Liver (tissue), 9 donors: ENCODE data around the gene PEX12. TPM values are rescaled to one million over a fixed set of nuclear protein-coding genes. Genes with fewer than 3 reads are reported as not detected.

Experiments
- DNase-seq: peaks from one replicate; pipeline ENCODE4 v3.0.0-alpha.2; 2017; ENCODE audit warnings: low spot score
- H3K27ac ChIP-seq, 2 donors: one replicate each; pipeline ENCODE4 v1.7.0; 2013; ENCODE audit warnings: inconsistent platforms in 2 of 2, low read length in 2 of 2, control low read depth in 1 of 2, low read depth in 1 of 2, mild to moderate bottlenecking in 1 of 2
- H3K27me3 ChIP-seq, 4 donors: one replicate each; pipeline versions ENCODE4 v1.6.1 to v1.7.0; 2013; ENCODE audit warnings: low read length in 3 of 4, inconsistent platforms in 1 of 4, mild to moderate bottlenecking in 1 of 4, moderate library complexity in 1 of 4; ENCODE audit not compliant: control insufficient read depth in 4 of 4, insufficient read depth in 4 of 4
- H3K36me3 ChIP-seq, 4 donors: one replicate each; pipeline versions ENCODE4 v1.6.1 to v1.7.0; 2013; ENCODE audit warnings: low read length in 3 of 4, mild to moderate bottlenecking in 3 of 4, low read depth in 1 of 4, moderate library complexity in 1 of 4; ENCODE audit not compliant: control insufficient read depth in 4 of 4, insufficient read depth in 3 of 4
- H3K4me1 ChIP-seq, 4 donors: one replicate each; pipeline versions ENCODE4 v1.6.1 to v1.7.0; 2013; ENCODE audit warnings: low read length in 3 of 4, mild to moderate bottlenecking in 3 of 4, moderate library complexity in 1 of 4; ENCODE audit not compliant: control insufficient read depth in 4 of 4, insufficient read depth in 4 of 4
- H3K4me3 ChIP-seq, 3 donors: one replicate each; pipeline versions ENCODE4 v1.6.1 to v1.7.0; 2013; ENCODE audit warnings: low read length in 3 of 3, control low read depth in 1 of 3, low read depth in 1 of 3, mild to moderate bottlenecking in 1 of 3
- H3K9ac ChIP-seq, 2 donors: one replicate each; pipeline ENCODE4 v1.7.0; 2013; ENCODE audit warnings: low read length in 2 of 2, mild to moderate bottlenecking in 2 of 2, moderate library complexity in 2 of 2, control low read depth in 1 of 2, low read depth in 1 of 2
- H3K9me3 ChIP-seq, 4 donors: one replicate each; pipeline versions ENCODE4 v1.6.1 to v1.7.0; 2013; ENCODE audit warnings: low read length in 3 of 4; ENCODE audit not compliant: control insufficient read depth in 4 of 4
- ATF3 ChIP-seq: IDR thresholded peaks from 2 replicates; pipeline ENCODE4 v1.6.1; 2016; ENCODE audit warnings: antibody characterized with exemption
- CTCF ChIP-seq: fragments of 150-350 bp; IDR thresholded peaks from 2 replicates; pipeline ENCODE4 v1.5.1; 2017; ENCODE audit warnings: improper control_type of control experiment, low read depth, low read length; ENCODE audit not compliant: missing input control
- EGR1 ChIP-seq, 2 donors: IDR thresholded peaks; 2 replicates each; pipeline ENCODE4 v1.6.1; 2016 to 2018; ENCODE audit warnings: antibody characterized with exemption in 2 of 2, low read depth in 2 of 2
- FOXA2 ChIP-seq: IDR thresholded peaks from 2 replicates; pipeline ENCODE4 v1.6.1; 2016; ENCODE audit warnings: antibody characterized with exemption
- HNF4A ChIP-seq, 2 donors: conservative IDR thresholded peaks; 2 replicates each; pipeline ENCODE4 v1.6.1; 2016; ENCODE audit warnings: antibody characterized with exemption in 2 of 2, mild to moderate bottlenecking in 2 of 2
- JUND ChIP-seq, 2 donors: IDR thresholded peaks; 2 replicates each; pipeline ENCODE4 v1.6.1; 2016; ENCODE audit warnings: antibody characterized with exemption in 2 of 2
- NR2F2 ChIP-seq: IDR thresholded peaks from 2 replicates; pipeline ENCODE4 v1.6.1; 2016; ENCODE audit warnings: antibody characterized with exemption
- RAD21 ChIP-seq, 2 donors: IDR thresholded peaks; 2 replicates each; pipeline ENCODE4 v1.6.1; 2016; ENCODE audit warnings: antibody characterized with exemption in 2 of 2, mild to moderate bottlenecking in 2 of 2
- REST ChIP-seq: IDR thresholded peaks from 2 replicates; pipeline ENCODE4 v1.6.1; 2016; ENCODE audit warnings: antibody characterized with exemption, mild to moderate bottlenecking
- RXRA ChIP-seq, 2 donors: IDR thresholded peaks; 2 replicates each; pipeline ENCODE4 v1.6.1; 2017 to 2018; ENCODE audit warnings: antibody characterized with exemption in 2 of 2, mild to moderate bottlenecking in 1 of 2
- SP1 ChIP-seq: IDR thresholded peaks from 2 replicates; pipeline ENCODE4 v1.6.1; 2018; ENCODE audit warnings: antibody characterized with exemption, mild to moderate bottlenecking
- YY1 ChIP-seq: IDR thresholded peaks from 2 replicates; pipeline ENCODE4 v1.6.1; 2016; ENCODE audit warnings: antibody characterized with exemption, mild to moderate bottlenecking
- WGBS: extraction: QIAGEN DNeasy Blood & Tissue Kit; methylation state at CpG from one replicate; pipeline ENCODE4 v1.1.7; 2013; 5-methylcytosine and 5-hydroxymethylcytosine counted together
- polyA plus RNA-seq, 2 donors: library from polyadenylated mRNA; stranded (reverse) in 1 of 2; unstranded in 1 of 2; fragments of 200-250 nt in 1 of 2; fragments of >200 nt in 1 of 2; fragmentation: Nextera tagmentation in 1 of 2; extraction: Ambion mirVana in 1 of 2; gene quantifications; one replicate each; pipeline versions ENCODE4 v1.2.1 to v1.2.3, GENCODE V29; 2013 to 2015
- total RNA-seq, 2 donors: library from RNA; depleted of rRNA; stranded (reverse); fragments of >200 nt; gene quantifications; one replicate each; pipeline ENCODE4 v1.2.3, GENCODE V29; 2014
- TF ChIP-seq, protein P1 (sequence below): IDR thresholded peaks from 2 replicates; pipeline ENCODE4 v1.6.1; 2016; ENCODE audit warnings: antibody characterized with exemption
- donor health status: healthy.
- donor health status: healthy.
- donor health status: healthy.
- donor health status: healthy.
- donor health status: healthy.

The PEX12 gene
- total and polyA plus RNA-seq, 4 donors, result 2.0 to 3.6 (median 2.4) TPM

- Histone ChIP-seq H3K27me3 (no peaks in the 10 kb centered on the region), H3K4me1 (no peaks in the 10 kb centered on the region), H3K36me3 (no peaks in the 10 kb centered on the region), H3K9ac (no peak overlapping the region), H3K9me3 (no peaks in the 10 kb centered on the region), H3K4me3 (no peak overlapping the region), H3K27ac (no peak overlapping the region)
- no peak for DNase-seq
- TF ChIP-seq ATF3, result no peak
- no peak for TF ChIP-seq FOXA2
- no peak for TF ChIP-seq EGR1 (IDR thresholded peaks at IDR 0.05; ENCODE audit: low read depth in 2 of 2)
- no peak for TF ChIP-seq REST
- TF ChIP-seq, protein P1, sequence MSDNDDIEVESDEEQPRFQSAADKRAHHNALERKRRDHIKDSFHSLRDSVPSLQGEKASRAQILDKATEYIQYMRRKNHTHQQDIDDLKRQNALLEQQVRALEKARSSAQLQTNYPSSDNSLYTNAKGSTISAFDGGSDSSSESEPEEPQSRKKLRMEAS, result no peak
- no peak for TF ChIP-seq SP1
- TF ChIP-seq RXRA (IDR thresholded peaks at IDR 0.05), result no peak
- TF ChIP-seq CTCF, result no peak
- no peak for TF ChIP-seq RAD21 (IDR thresholded peaks at IDR 0.05)
- no peak for TF ChIP-seq YY1
- TF ChIP-seq NR2F2, result no peak
Measured at GRCh38 chr17:35618628-35619027, 40.3 kb upstream of the PEX12 start.

GRCh38 chr17:35617505-35617904 lies 39.1 kb upstream of the PEX12 start:
- DNase-seq, result no peak
- no peaks in the 10 kb centered on the region for H3K36me3 ChIP-seq
- H3K27me3 ChIP-seq, result no peaks in the 10 kb centered on the region
- WGBS, result 74% methylated on average over 2 of the region's 2 CpGs
- no peak overlapping the region for H3K4me3 ChIP-seq
- no peaks in the 10 kb centered on the region for H3K9me3 ChIP-seq
- no peaks in the 10 kb centered on the region for H3K4me1 ChIP-seq
- TF ChIP-seq SP1, result no peak
- TF ChIP-seq JUND (IDR thresholded peaks at IDR 0.05), result no peak
- TF ChIP-seq ATF3, result no peak
- TF ChIP-seq HNF4A (conservative IDR thresholded peaks at IDR 0.05), result no peak
- no peak overlapping the region for H3K9ac ChIP-seq
- no peak overlapping the region for H3K27ac ChIP-seq

DNA sequence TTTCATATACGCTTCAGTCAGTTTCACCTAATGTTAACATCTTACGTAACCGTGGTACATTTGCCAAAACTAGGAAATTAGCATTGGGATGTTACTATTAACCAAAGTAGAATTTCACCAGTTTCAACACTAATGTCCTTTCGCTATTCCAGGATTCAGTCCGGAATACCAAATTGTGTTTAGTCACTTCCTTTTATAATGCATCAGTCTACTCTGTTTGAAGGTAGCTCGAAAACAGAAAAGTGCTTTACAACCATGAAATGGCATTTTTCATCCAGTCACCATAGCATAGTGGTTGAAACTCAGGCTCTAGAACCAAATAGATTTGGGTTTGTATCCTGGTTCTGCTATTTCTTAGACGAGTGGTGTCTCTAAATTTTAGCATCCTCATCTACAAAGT lies 38.2 kb upstream of the PEX12 start:
- no peaks in the 10 kb centered on the region for H3K9me3 ChIP-seq
- H3K36me3 ChIP-seq, result peaks cover 0 to 3% (median under 1%) of the 10 kb centered on the region in 4 donors
- no peaks in the 10 kb centered on the region for H3K27me3 ChIP-seq
- H3K4me1 ChIP-seq, result no peaks in the 10 kb centered on the region
- H3K9ac ChIP-seq, result no peak overlapping the region
- no peak for DNase-seq
- TF ChIP-seq RAD21 (IDR thresholded peaks at IDR 0.05) (no peak), ATF3 (no peak), JUND (IDR thresholded peaks at IDR 0.05) (no peak)
- TF ChIP-seq, protein P1, result no peak
- H3K27ac ChIP-seq, result no peak overlapping the region
- H3K4me3 ChIP-seq, result no peak overlapping the region
- 89% methylated on average over 7 of the region's 7 CpGs for WGBS
